IPS DF 6.9 (cell line): ENCODE results near the gene EML6.

ENCODE experiments used
- DNase-seq: peaks from one replicate; pipeline ENCODE4 v3.0.0-alpha.2; 2013; ENCODE audit warnings: low read depth, low spot score
- H3K27ac ChIP-seq: one replicate; pipeline ENCODE4 v1.5.1; 2013; ENCODE audit warnings: low read length, control low read depth
- H3K27me3 ChIP-seq: 2 replicates; pipeline ENCODE4 v1.6.1; 2013; ENCODE audit warnings: mild to moderate bottlenecking, low read length; ENCODE audit not compliant: control insufficient read depth, insufficient read depth
- H3K36me3 ChIP-seq: 2 replicates; pipeline ENCODE4 v1.6.1; 2013; ENCODE audit warnings: low read length; ENCODE audit not compliant: control insufficient read depth, insufficient read depth
- H3K4me1 ChIP-seq: 2 replicates; pipeline ENCODE4 v1.6.1; 2013; ENCODE audit warnings: low read length; ENCODE audit not compliant: control insufficient read depth, insufficient read depth
- H3K4me3 ChIP-seq: 2 replicates; pipeline ENCODE4 v1.5.1; 2013; ENCODE audit warnings: mild to moderate bottlenecking, low read length
- H3K9me3 ChIP-seq: 2 replicates; pipeline ENCODE4 v1.6.1; 2013; ENCODE audit warnings: low read length, inconsistent platforms; ENCODE audit not compliant: control insufficient read depth, insufficient read depth
- WGBS: extraction: QIAGEN DNeasy Blood & Tissue Kit; methylation state at CpG from one replicate; pipeline ENCODE4 v1.1.7; 2013; ENCODE audit warnings: mixed read lengths, missing lambda C conversion rate; ENCODE audit not compliant: insufficient read length, insufficient coverage; 5-methylcytosine and 5-hydroxymethylcytosine counted together

EML6 gene

DNA sequence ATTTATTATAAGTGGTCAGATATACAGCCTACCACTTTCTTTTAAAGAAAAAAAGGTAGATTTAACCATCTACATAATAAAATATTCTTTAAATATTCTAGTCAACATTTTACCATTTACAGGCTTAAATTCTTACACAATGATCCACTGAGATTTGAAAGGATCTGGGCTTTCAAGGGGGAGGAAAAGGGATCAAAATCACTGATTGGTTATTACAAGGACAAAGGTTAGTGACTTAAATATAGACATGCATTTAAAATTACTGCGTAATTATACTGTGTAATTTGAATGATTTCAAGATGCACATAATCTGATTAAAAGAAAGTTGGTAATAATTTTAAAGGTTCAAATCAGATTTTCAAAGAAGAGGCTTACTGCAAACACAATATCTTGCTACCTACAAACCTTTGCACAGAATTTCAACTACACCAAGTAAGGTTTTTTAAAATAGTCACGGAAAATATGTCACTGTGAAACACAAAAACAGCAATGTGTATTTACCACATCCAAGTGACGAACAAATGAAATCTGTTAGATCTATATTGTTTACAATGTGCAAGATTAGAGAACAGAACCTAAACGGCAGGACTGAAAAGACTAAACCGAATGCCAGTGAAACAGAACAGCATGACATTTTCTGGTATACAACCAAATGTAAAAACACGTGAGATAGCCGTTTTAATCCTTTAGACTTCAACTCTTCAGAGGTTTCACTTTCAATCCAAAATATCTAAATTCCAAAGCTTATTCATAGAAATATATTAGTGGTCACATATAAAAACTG lies 286.0 kb downstream of the EML6 start:
- Histone ChIP-seq H3K4me1 (peaks cover 6% of the 10 kb centered on the region; the same call in 1 of the 2 replicates), H3K4me3 (no peak overlapping the region), H3K27ac (no peak overlapping the region), H3K9me3 (no peaks in the 10 kb centered on the region), H3K27me3 (no peaks in the 10 kb centered on the region), H3K36me3 (no peaks in the 10 kb centered on the region)
- DNase-seq = no peak
- WGBS = no CpG with 5 or more reads among the region's 7 CpGs

DNA sequence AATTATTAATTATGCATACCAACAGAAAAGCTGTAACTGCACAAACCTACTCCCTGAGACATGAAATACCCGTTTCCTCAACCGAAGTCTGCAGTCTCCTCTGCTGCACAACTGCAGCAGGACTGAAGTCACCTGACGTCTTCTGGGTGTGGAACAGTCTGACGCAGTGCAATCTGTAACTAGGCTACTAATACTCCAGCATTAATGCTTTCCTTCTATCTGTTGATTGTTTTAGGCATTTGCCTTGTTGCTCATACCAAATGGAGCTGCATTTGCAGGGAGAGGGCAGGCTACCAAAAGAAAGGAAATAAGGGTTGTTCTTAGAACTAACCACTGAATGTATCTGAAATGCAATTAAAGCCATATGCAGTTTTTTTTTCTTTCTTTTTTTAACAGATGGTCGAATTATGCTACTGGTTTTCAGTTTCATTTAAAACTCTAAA lies 286.7 kb downstream of the EML6 start:
- Histone ChIP-seq H3K27ac (no peak overlapping the region), H3K4me3 (no peak overlapping the region)
- WGBS = no CpG with 5 or more reads among the region's 5 CpGs

DNA sequence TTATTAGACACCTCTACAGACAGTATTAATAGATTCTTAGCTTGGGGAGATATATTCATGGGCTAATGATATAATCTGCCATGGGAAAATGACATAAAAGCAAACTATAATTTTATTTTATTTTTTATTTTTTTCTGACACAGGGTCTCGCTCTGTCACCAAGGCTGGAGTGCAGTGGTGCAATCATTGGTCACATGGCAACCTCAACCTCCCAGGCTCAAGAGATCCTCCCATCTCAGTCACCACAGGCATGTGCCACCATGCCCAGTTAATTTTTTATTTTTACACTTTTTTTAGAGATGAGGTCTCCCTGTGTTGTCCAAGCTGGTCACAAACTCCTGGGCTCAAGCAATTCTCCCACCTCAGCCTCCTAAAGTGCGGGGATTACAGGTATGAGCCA lies 287.5 kb downstream of the EML6 start:
- DNase-seq = no peak
- H3K4me1 ChIP-seq = peaks cover 5% of the 10 kb centered on the region; the same call in 1 of the 2 replicates
- WGBS = no CpG with 5 or more reads among the region's 2 CpGs
- H3K9me3 ChIP-seq = no peaks in the 10 kb centered on the region
- no peak overlapping the region for H3K27ac ChIP-seq
- no peaks in the 10 kb centered on the region for H3K27me3 ChIP-seq
- no peak overlapping the region for H3K4me3 ChIP-seq
- no peaks in the 10 kb centered on the region for H3K36me3 ChIP-seq

More for the DNA sequence above, 286.7 kb downstream of the EML6 start:
- DNase-seq = no peak
- Histone ChIP-seq H3K27me3 (no peaks in the 10 kb centered on the region), H3K9me3 (no peaks in the 10 kb centered on the region), H3K4me1 (peaks cover 5% of the 10 kb centered on the region; the same call in 1 of the 2 replicates), H3K36me3 (no peaks in the 10 kb centered on the region)

DNA sequence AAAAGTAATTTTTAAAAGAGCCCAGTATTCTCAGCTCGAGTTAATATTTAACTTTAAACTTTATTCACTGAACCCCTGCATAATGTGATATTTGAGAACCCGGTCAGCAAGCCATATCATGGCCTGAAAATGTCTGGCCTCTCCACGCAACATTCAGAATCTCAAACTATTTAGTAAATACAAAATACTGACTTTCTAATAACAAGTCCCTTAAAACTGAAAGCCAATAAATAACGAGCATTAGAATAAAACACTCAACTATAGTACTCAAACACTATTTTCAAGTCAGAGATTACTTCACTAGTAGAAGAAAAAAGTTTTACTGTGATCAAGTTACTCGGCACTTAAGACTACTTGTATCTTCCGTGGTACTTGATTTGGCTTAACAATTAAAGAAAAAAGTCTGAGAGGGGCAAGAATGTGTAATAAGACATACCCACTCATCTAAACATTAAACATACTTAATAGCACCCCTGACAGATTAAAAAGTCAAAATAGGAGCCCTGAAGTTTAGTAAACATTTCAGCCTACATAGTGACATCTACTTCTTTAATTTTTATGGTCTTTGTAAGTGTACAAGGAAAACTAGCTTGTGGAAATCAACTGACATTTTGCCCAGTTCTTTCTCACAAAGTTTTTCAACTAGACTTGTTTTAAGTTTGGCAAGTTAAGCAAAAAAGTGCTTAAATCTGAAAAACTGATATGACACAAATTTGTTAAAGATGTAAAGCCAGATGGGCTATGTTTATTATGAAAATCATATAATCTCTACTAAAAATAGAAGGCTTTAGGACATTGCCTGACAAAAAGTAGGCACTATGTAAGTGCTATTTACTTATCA lies 288.6 kb downstream of the EML6 start:
- H3K4me3 ChIP-seq = no peak overlapping the region
- DNase-seq = no peak
- no peaks in the 10 kb centered on the region for H3K9me3 ChIP-seq
- H3K27me3 ChIP-seq = no peaks in the 10 kb centered on the region
- no peak overlapping the region for H3K27ac ChIP-seq
- H3K4me1 ChIP-seq = peaks cover 4% of the 10 kb centered on the region; the same call in 1 of the 2 replicates
- WGBS = no CpG with 5 or more reads among the region's 6 CpGs
- H3K36me3 ChIP-seq = no peaks in the 10 kb centered on the region

DNA sequence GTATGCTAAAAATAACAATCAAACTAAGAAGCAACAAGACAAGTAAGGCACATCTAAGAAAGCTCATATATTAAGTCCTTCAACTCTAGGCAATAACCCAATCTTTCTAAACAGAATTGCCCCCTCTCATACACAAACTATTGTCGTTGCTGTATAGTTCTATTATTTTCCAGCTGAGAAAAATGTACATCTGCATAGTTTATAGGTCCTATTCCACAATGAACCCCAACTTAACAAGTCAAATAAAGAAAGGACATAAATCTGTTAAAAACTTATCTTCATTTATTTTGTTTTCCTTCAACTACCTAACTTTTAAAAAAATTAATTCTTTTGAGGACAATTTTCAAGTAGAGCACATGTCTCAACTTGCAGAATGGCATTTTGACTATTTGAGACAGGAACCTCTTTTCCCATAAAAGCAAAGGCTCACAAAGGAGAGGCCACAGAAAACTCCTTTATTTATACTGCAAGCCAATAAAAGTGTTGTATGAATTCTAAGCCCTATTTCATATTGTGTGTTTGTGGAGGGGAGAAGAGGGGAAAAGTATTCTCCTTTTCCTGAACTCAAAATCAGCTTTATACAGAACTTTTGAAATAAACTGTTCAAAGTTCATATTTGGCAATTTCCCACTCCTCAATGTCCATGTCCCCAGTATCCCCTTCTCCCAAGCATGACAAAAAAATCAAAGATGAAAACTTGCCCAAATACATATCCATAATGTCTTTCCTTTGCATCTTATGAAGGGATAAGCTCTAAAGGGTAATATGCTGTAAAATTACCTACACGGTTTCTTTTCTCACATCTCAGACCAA lies 289.4 kb downstream of the EML6 start:
- no peak overlapping the region for H3K27ac ChIP-seq
- no peaks in the 10 kb centered on the region for H3K36me3 ChIP-seq
- WGBS = no CpG with 5 or more reads among the region's 2 CpGs
- H3K4me1 ChIP-seq = peaks cover 4% of the 10 kb centered on the region; the same call in 1 of the 2 replicates
- no peaks in the 10 kb centered on the region for H3K9me3 ChIP-seq
- no peak for DNase-seq
- no peak overlapping the region for H3K4me3 ChIP-seq
- H3K27me3 ChIP-seq = no peaks in the 10 kb centered on the region

DNA sequence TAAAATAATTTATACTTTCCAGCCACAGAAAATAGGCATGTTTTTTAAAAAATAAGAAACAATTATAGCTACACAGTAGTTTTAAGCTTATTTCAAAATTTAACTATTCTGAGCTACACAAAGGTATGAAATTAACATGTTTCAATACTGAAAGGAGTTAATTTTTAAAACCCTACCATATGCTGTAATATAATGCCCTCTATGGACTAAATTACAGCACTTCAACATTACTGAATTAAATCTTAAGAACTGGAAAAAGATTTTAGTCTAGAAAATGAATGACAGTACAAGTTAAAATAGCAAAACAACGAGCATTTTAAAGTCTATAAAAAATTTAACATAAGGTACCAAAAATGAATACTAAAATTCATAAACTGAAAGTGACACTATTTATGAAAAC lies 290.5 kb downstream of the EML6 start:
- Histone ChIP-seq H3K9me3 (no peaks in the 10 kb centered on the region), H3K4me3 (no peak overlapping the region), H3K36me3 (no peaks in the 10 kb centered on the region), H3K27ac (no peak overlapping the region), H3K27me3 (no peaks in the 10 kb centered on the region), H3K4me1 (peaks cover 7% of the 10 kb centered on the region; the same call in 1 of the 2 replicates)
- WGBS = no CpG with 5 or more reads among the region's 1 CpG
- DNase-seq = no peak

DNA sequence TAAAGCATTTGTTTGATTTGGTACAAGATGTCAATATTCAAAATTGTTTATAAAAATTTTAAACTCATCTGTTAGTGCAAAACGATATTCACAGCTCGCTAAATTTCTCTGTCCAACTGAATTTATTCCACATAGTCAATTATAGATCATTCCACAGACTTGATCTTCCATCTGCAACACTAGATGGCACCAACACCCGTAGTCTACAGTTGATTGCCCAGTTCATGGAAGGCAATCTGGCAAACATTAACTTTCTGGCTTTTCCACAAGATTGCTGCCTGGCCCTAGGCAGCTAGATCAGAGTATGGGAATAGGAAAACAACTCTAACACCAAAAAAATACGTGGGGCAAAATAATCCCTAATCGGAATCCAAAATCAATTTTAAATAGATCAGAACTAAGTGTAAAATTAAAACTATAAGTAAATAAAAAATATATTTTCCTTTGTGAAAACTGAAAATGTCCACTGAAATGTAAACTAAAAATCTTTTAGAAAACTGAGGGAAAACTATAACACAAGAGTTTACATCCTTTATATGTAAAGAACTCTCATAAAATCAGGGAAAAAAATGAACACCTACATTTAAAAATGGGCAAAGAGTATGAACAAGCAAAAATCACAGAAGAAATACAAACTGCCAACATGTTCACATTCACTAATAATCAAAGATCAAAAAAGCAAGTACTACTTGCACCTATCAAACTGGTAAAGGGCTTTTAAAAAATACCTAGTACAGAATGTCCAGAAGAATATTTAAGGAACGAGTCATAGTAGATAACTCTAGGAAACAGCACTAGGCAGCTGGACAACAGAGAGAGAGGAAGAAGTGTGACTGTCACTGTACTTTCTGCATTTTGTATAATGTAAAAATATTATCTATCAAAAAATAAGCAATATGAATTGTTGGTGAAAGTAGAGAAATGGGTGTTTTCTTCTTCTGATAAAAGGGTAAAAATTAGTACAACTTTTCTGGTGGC lies 291.8 kb downstream of the EML6 start:
- H3K27me3 ChIP-seq = no peaks in the 10 kb centered on the region
- no peak for DNase-seq
- no peaks in the 10 kb centered on the region for H3K9me3 ChIP-seq
- no peak overlapping the region for H3K4me3 ChIP-seq
- peaks cover 4% of the 10 kb centered on the region; the same call in 1 of the 2 replicates for H3K4me1 ChIP-seq
- H3K27ac ChIP-seq = no peak overlapping the region
- H3K36me3 ChIP-seq = no peaks in the 10 kb centered on the region
- WGBS = no CpG with 5 or more reads among the region's 6 CpGs

DNA sequence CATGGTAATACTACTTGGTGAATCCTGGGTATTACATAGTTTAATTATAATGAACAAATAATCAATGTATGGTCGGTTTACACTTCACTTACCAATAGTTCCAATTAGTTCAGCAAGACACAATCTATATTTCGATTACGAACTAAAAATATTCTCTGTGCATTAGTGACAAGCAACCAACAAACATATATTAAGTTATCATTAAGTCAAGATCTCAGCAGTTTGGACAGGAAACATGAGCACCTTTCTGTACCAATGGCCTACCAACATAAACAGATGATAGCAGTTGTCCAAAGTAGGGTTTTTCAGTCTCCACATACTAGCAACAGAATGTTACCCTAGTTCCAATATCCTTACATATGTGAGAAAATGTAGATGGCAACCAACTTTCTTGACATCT lies 294.0 kb downstream of the EML6 start:
- no CpG with 5 or more reads among the region's 3 CpGs for WGBS
- Histone ChIP-seq H3K4me1 (peaks cover 7% of the 10 kb centered on the region; the same call in 1 of the 2 replicates), H3K27ac (no peak overlapping the region), H3K27me3 (no peaks in the 10 kb centered on the region), H3K4me3 (no peak overlapping the region), H3K9me3 (no peaks in the 10 kb centered on the region), H3K36me3 (no peaks in the 10 kb centered on the region)
- DNase-seq = no peak

DNA sequence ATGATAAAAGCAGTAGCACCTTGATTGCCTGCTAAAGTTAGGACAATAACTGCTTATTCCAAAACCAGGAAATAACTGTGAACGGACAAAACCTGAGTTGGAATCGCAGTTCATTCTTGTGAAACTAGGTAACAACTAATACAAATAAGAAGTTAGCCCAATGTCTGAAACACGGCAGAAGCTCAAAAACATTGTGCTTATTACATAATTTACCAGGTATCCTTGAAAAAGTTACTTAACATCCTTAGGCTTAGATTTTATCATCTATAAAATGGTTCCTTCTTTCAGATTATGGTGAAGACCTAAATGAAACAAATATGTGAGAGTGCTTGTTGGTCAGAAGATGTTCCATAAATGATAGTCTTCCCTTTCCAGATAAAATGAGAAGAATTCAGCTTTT lies 294.4 kb downstream of the EML6 start:
- peaks cover 7% of the 10 kb centered on the region; the same call in 1 of the 2 replicates for H3K4me1 ChIP-seq
- no peak for DNase-seq
- no CpG with 5 or more reads among the region's 3 CpGs for WGBS
- H3K27me3 ChIP-seq = no peaks in the 10 kb centered on the region
- no peaks in the 10 kb centered on the region for H3K36me3 ChIP-seq
- no peaks in the 10 kb centered on the region for H3K9me3 ChIP-seq
- no peak overlapping the region for H3K4me3 ChIP-seq
- no peak overlapping the region for H3K27ac ChIP-seq
